Stimulated activated naive CD8-positive, alpha-beta T cell treated with anti-CD3 and anti-CD28 coated beads, Interleukin-15, amount 100 ng/mL, for 72 hours (primary cell): ENCODE data around the gene SNUPN.
"Not testable (repeated sequence)": the region's sequence is repeated elsewhere in the genome, so short reads cannot be mapped to it uniquely, and the experiment has no call there.

ENCODE experiments used
- ATAC-seq: fragments of 150-1000 bp; cut with Tn5 transposase; 2 replicates; pipeline ENCODE4 v1.10.0; 2021; ENCODE audit warnings: mild to moderate bottlenecking, moderate library complexity
- DNase-seq, 2 donors: peaks; one replicate each; pipeline ENCODE4 v3.0.0; 2021 to 2022
- H3K27ac Mint-ChIP-seq, 2 donors: one replicate each; pipeline ENCODE4 v1.8.0; 2022; ENCODE audit warnings: mild to moderate bottlenecking in 2 of 2, mixed read lengths in 2 of 2, moderate library complexity in 2 of 2
- H3K27me3 Mint-ChIP-seq: one replicate; pipeline ENCODE4 v1.8.0; 2022; ENCODE audit warnings: mixed read lengths
- H3K4me1 Mint-ChIP-seq: one replicate; pipeline ENCODE4 v1.8.0; 2022; ENCODE audit warnings: mild to moderate bottlenecking, mixed read lengths
- H3K4me3 Mint-ChIP-seq, 2 donors: one replicate each; pipeline ENCODE4 v1.8.0; 2022; ENCODE audit warnings: mild to moderate bottlenecking in 2 of 2, mixed read lengths in 2 of 2, moderate library complexity in 1 of 2
- H3K9me3 Mint-ChIP-seq, 2 donors: one replicate each; pipeline ENCODE4 v1.8.0; 2022; ENCODE audit warnings: mixed read lengths in 2 of 2

SNUPN gene

DNA sequence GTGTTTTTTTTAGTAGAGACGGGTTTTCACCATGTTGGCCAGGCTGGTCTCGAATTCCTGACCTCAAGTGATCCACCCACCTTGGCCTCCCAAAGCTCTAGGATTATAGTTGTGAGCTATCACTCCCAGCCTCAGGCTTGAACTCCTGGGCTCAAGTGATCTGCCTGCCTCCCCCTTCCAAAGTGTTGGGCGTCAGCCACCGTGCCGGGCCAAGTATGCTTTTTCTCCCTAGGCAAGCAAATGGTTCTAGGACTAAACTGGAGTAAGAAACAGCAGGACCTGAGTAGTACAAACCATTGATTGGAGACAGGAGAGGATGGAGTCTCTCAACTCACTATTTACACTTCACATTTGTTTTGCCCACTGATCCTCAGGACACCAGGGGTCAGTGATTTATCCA, 41.8 kb downstream of the SNUPN start:
- no peak for ATAC-seq
- no peak overlapping the region for H3K27ac Mint-ChIP-seq
- H3K9me3 Mint-ChIP-seq: no peaks in the 10 kb centered on the region

DNA sequence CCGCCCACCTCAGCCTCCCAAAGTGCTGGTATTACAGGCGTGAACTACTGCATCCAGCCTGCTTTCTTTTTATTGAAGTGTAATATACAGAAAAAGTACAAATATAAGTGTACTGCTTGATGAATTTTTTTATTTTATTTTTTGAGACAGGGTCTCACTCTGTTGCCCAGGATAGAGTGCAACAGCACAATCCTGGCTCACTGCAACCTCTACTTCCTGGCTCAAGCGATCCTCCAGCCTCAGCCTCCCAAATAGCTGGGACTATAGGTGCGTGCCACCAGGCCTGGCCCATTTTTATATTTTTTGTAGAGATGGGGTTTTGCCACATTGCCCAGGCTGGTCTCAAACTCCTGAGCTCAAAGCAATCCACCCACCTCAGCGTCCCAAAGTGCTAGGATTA, 42.6 kb downstream of the SNUPN start:
- not testable (repeated sequence) for H3K4me1 Mint-ChIP-seq, DNase-seq, ATAC-seq, H3K27ac Mint-ChIP-seq, H3K9me3 Mint-ChIP-seq, H3K4me3 Mint-ChIP-seq, H3K27me3 Mint-ChIP-seq

More for the DNA sequence above, 41.8 kb downstream of the SNUPN start:
- peaks cover 7% of the 10 kb centered on the region for H3K4me1 Mint-ChIP-seq
- H3K4me3 Mint-ChIP-seq: no peak overlapping the region
- no peak for DNase-seq
- no peaks in the 10 kb centered on the region for H3K27me3 Mint-ChIP-seq

DNA sequence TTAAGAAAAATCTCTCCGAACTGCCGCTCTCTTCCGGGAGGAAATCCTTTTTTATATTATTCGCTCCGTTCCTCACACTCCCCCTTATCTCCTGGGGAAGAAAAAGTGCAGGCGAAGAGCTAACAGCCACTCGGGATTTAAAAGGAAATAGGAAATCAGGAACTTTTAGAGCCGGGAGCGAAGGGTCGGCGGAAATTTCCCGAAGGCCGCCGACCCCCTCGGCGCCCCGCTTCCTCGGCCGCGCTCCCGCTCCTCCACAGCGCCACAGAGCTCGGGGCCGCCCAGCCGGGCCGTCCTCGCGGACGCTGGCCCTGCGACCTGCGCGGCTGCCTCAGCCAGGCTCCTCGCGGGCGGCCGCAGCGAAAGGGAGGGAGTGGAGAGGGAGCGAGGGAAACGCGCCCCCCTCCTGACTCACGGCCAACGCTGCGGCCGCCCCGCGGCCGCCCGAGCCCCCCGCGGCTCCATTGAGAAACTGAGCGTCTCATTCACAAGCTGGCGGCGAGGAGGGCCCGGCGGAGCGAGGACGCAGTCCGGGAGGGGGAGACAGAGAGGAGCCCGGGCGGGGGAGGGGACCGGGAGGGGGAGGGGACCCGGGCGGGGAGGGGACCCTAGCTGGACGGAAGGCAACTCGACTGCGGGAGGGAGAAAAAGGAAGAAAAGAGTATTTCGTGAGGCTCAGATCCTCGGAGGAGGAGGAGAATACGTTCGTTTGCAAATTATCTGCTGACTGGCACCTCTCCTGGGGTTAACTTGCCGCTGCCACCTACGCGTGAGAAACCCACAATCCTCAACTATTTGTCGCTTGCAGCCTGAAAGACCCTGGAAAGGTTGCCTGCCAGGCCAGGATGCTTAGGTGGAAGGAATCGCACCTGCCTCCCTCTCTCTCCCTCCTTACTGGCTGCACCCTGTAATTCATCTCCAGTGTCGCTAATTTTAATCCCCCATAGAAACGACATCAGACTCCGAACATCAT, 46.3 kb downstream of the SNUPN start, which contains the start of gene PTPN9:
Gene PTPN9 (minus strand): TSS at position 368 of the 973 bp plus-strand sequence. CDS start 539 bp downstream, outside the sequence.
- peak within 1 kb of the TSS; percentile 92 to 94 for H3K4me3 Mint-ChIP-seq
- peak; percentile 88 for ATAC-seq
- DNase-seq: peak; percentile 69 to 73
- no peaks in the 10 kb centered on the region for H3K9me3 Mint-ChIP-seq
- no peaks in the 10 kb centered on the region for H3K27me3 Mint-ChIP-seq
- H3K27ac Mint-ChIP-seq: peak within 1 kb of the TSS; percentile 97 to 98
- H3K4me1 Mint-ChIP-seq: peaks cover 21% of the 10 kb centered on the region

DNA sequence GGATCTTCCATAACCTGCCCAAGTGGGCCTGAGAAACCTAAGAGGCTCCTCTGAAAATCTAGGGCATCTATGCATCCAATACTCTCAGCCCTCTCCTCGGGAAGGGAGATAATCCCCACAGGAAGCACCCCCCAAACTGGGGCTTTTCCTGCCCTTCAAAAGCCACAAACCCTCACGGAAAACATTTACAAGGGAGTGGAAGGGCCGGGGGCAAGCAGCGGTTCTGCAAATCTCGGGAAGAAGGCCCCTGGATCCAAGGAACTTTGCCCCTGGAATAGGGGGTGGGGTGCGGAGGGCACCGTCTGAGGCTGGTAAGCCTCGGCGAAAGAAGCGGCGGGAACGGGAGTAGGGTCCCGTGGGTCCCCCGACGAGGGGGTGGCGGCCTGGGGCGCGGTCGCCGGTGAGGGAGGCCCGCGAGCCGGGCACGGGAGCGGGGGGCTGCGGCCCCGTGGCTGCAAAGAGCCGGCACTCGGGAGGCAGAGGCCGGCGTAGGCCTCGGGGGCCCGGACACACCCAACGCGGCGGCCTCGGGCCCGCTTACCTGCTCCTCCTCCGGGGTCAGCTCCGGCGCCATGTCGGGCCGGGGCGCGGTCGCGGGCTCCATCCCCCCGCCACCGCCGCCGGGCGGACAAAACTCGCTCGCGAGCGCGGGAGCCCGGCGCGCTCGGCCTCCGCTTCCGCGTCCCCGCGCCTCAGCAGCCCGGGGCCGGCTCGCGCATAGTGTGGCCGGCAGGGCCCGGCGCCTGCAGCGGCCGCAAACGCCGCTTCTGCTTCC, 47.2 kb downstream of the SNUPN start:
- Mint-ChIP-seq H3K27me3 (no peaks in the 10 kb centered on the region), H3K4me3 (peak overlapping the region; percentile 92 to 94), H3K27ac (peak overlapping the region; percentile 97 to 98), H3K4me1 (peaks cover 30% of the 10 kb centered on the region), H3K9me3 (no peaks in the 10 kb centered on the region)
- ATAC-seq (peak; percentile 69), DNase-seq (peak; percentile 24 to 28)

DNA sequence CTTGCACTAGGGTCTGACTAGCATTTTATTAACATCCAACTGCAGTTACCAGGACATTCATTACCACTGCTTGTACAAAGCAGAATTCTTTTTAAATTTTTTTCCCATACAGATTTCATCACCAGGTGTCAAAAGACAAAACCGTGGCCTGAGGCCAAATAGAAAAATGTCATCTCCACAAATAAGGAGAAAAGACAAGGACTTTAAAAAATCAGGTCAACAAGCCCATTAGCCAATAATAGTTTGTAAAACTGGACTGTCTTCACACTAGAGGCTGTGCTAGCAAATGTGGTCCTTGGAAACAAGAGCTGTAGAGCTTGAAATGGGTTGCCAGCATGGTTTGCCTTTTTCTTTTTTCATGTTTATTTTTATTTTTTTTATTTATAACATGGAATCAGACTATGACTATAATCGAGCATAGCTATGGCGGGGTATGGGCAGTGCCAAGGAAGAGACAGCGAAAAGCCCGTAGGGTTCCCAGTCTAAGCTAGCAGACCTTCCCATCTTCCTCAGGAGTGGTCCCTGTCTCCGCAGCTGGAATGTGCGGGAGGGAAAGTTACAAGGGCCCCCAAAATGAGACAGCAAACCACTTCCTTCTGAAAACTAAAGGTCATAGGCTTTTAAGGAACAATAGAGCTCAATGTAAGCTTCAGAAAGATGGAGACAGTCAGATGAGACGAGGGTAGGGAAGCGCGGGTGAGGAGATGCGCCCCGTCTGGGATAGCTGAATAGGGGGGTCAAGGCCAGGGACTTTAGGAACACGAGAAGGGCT, 47.9 kb downstream of the SNUPN start:
- H3K9me3 Mint-ChIP-seq: no peaks in the 10 kb centered on the region
- H3K27me3 Mint-ChIP-seq: no peaks in the 10 kb centered on the region
- ATAC-seq: no peak
- H3K4me1 Mint-ChIP-seq: peaks cover 30% of the 10 kb centered on the region
- H3K4me3 Mint-ChIP-seq: peak overlapping the region; percentile 92 to 94
- no peak for DNase-seq
- peak overlapping the region; percentile 97 to 98 for H3K27ac Mint-ChIP-seq

DNA sequence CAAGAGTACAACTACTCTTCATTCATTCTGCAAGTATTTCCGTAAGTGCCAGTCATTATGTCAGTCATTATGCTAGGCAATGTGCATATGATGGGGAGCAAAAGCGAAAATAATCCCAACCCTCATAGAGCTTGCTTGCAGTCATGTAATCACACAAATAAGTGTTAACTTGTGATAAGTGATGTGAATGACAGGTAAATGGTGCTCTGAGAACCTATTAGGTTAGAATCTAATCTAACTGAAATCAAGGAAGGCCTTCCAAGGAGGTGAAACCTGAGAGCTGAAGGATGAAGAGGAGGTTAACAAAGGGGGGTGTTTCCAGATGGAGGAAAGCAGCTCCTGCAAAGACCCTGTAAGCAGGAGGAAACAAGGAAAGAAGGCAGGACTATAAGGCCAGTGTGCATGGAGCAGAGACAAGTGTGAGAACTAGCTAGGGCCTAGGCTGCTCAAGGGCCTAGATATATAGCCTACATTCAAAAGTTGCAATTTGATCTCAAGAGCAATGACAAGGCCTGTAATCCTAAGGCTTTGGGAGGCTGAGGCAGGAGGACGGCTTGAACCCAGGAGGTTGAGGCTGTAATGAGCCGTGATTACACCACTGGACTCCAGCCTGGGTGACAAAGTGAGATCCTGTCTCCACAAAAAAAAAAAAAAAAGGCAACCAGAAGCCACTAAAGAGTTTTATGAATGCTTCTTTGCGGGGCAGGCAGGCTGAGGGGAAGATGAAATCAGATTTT, 51.7 kb downstream of the SNUPN start:
- DNase-seq (no peak), ATAC-seq (no peak)
- Mint-ChIP-seq H3K27me3 (no peaks in the 10 kb centered on the region), H3K27ac (peak overlapping the region in 1 of 2 donors; percentile 43), H3K4me3 (no peak overlapping the region), H3K4me1 (peaks cover 23% of the 10 kb centered on the region), H3K9me3 (no peaks in the 10 kb centered on the region)

DNA sequence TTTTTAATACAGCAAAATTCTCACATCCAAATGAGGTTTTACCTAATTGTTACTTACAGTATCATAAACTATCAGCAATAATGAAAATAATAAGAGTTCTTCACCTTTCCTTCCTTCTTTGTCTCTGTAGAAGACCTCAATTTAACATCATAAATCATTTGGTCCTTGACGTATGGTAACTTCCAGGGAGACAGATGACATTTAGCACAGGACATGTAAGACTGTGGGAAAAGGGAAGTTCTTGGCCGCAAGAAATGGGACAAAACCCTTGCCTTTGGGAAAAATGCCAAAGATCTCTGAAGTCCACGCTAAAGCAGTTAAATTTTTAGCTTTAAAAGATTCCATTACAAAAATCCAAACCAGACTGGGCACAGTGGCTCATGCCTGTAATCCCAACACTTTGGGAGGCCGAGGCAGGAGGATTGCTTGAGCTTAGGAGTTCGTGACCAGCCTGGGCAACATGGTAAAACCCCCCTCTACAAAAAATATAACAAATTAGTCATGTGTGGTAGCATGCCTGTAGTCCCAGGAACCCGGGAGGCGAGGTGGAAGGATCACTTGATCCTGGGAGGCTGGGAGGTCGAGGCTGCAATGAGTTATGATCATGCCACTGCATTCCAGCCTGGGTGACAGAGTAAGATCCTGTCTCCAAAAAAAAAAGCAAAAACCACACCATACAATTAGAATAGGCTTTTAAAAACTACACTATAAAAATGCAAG, 55.2 kb downstream of the SNUPN start:
- ATAC-seq (no peak), DNase-seq (no peak)
- Mint-ChIP-seq H3K27me3 (no peaks in the 10 kb centered on the region), H3K27ac (no peak overlapping the region), H3K4me3 (no peak overlapping the region), H3K9me3 (no peaks in the 10 kb centered on the region), H3K4me1 (peaks cover 12% of the 10 kb centered on the region)

DNA sequence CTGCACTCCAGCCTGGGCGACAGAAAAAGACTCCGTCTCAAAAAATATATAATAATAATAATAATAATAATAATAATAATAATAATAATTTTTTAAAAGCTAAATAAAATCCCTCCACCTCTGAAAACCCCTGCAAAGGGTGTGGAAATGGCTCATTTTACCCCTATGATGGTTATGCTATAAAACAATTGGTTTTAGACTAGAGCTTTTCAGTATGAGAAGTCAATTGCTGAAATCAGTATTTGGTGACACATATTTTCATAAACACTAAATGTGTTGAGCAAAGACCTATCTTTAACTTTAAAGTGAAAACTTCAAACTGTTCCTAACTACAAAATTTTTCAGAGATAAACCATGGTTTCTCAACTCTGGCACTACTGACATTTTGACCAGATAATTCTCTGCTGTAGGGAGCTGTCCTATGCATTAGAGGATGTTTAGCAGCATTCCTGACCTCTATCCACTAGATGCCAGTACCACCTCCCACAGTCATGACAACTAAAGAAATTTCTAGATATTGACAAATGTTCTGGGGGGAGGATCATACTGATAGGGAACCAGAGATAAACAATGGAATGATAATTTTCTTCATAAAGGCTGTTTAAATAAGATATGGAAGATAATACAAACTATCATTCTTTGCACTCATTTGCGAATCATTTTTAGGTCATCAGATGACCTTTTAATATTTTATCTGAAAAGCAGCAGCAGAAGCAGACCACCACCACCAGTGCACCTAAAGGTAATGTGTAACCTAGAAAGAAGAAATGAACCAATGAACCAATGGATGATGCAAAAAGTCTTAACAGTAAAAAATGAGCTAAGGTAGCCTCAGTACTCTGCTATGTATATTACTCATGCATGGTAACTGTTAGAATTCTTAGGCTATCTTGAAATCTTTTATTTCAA, 60.2 kb downstream of the SNUPN start:
- H3K27ac Mint-ChIP-seq: no peak overlapping the region
- no peaks in the 10 kb centered on the region for H3K9me3 Mint-ChIP-seq
- H3K4me1 Mint-ChIP-seq: no peaks in the 10 kb centered on the region
- ATAC-seq (no peak), DNase-seq (no peak)
- no peaks in the 10 kb centered on the region for H3K27me3 Mint-ChIP-seq
- H3K4me3 Mint-ChIP-seq: no peak overlapping the region

DNA sequence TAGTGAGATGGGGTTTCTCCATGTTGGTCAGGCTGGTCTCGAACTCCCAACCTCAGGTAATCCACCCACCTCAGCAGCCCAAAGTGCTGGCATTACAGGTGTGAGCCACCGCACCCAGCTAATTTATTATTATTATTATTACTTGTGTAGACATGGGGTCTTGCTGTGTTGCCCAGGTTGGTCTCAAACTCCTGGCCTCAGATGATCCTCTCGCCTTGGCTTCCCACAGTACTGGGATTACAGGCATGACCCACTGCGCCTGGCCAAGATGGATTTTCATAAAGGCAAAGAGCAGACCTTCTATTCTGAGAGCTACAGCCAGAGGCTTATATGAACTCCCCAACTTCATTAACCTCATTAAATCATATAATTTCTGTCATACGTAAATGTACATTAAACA, 63.6 kb downstream of the SNUPN start:
- no peak for DNase-seq
- Mint-ChIP-seq H3K4me1 (no peaks in the 10 kb centered on the region), H3K9me3 (no peaks in the 10 kb centered on the region), H3K27ac (no peak overlapping the region), H3K4me3 (no peak overlapping the region), H3K27me3 (no peaks in the 10 kb centered on the region)
- no peak for ATAC-seq

DNA sequence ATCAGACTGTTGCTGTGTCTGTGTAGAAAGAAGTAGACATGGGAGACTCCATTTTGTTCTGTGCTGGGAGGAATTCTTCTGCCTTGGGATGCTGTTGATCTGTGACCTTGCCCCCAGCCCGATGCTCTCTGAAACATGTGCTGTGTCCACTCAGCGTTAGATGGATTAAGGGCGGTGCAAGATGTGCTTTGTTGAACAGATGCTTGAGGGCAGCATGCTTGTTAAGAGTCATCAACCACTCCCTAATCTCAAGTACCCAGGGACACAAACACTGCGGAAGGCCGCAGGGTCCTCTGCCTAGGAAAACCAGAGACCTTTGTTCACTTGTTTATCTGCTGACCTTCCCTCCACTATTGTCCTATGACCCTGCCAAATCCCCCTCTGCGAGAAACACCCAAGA, 66.2 kb downstream of the SNUPN start:
- H3K4me1 Mint-ChIP-seq, ATAC-seq, H3K27me3 Mint-ChIP-seq, H3K27ac Mint-ChIP-seq, DNase-seq, H3K9me3 Mint-ChIP-seq, H3K4me3 Mint-ChIP-seq: not testable (repeated sequence)

DNA sequence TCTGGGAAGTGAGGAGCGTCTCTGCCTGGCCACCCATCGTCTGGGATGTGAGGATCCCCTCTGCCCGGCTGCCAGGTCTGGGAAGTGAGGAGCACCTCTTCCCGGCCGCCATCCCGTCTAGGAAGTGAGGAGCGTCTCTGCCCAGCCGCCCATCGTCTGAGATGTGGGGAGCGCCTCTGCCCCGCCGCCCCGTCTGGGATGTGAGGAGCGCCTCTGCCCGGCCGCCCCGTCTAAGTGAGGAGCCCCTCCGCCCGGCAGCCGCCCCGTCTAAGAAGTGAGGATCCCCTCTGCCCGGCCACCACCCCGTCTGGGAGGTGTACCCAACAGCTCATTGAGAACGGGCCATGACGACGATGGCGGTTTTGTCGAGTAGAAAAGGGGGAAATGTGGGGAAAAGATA, 66.6 kb downstream of the SNUPN start:
- DNase-seq, H3K9me3 Mint-ChIP-seq, H3K27me3 Mint-ChIP-seq, H3K4me1 Mint-ChIP-seq, H3K4me3 Mint-ChIP-seq, ATAC-seq, H3K27ac Mint-ChIP-seq: not testable (repeated sequence)

DNA sequence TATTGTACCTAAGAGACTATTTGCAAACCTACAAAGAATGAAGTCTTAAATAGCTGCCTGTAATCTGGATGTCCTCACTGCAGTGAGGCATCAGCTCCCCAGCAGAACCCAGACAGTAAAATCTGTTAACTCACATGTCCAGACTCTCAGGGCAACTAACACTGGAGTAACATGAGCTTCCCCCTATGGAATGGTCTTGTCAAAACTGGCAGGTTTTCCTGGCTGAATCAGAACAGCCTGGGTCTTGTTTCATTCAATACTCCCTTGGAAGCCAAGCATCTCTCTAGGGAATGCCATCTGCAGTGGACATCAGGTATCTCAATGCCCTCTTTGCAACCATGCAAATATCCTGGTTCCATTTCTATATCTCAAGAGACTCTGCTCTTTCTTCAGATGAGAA, 70.8 kb downstream of the SNUPN start:
- no peaks in the 10 kb centered on the region for H3K4me1 Mint-ChIP-seq
- no peak overlapping the region for H3K4me3 Mint-ChIP-seq
- H3K27me3 Mint-ChIP-seq: no peaks in the 10 kb centered on the region
- no peak for ATAC-seq
- DNase-seq: no peak
- no peak overlapping the region for H3K27ac Mint-ChIP-seq
- H3K9me3 Mint-ChIP-seq: no peaks in the 10 kb centered on the region

DNA sequence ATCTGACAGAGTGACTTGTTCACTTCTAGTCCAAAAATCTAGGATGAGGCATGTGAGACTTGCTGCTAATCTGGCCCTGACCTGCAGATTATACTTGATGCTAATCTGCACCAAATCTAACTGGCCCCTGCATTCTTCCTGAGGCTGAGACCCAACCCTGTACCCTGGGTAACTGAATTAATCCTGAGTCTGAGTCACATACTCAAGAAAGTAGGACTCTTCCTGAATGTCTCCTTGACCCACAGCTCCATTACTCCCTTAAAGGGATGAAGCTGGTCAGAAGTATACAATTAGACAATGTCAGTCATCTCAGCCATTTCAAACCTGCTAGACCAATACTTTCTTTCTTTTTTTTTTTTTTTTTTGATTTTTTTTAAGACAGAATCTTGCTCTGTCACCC, 71.9 kb downstream of the SNUPN start:
- H3K9me3 Mint-ChIP-seq: no peaks in the 10 kb centered on the region
- no peaks in the 10 kb centered on the region for H3K4me1 Mint-ChIP-seq
- H3K27ac Mint-ChIP-seq: no peak overlapping the region
- ATAC-seq (no peak), DNase-seq (no peak)
- no peak overlapping the region for H3K4me3 Mint-ChIP-seq
- no peaks in the 10 kb centered on the region for H3K27me3 Mint-ChIP-seq
